GM12878 (cell line): Measurements from ENCODE around the gene ZNF451. TPM values are rescaled to one million over a fixed set of nuclear protein-coding genes. Genes with fewer than 3 reads are reported as not detected.

Experiments
- ATAC-seq: fragments of 200-7000 bp; cut with Tn5 transposase; 3 replicates; pipeline ENCODE4 v1.9.1; 2020; ENCODE audit warnings: mild to moderate bottlenecking, moderate library complexity
- BruUV-seq: library from RNA; stranded (reverse); fragments of 400-500 nt; replicated peaks from 2 replicates; lab custom pipeline; 2021; lab: Mats Ljungman, UMichigan
- CTCF ChIA-PET: fragments of 300-600 bp; sonication (Branson Sonifier 250); formaldehyde crosslinking; extraction: SDS; loops from one replicate; lab custom pipeline; 2021; ENCODE audit warnings: inconsistent platforms; lab: Yijun Ruan, JAX
- POLR2A ChIA-PET: fragments of 350-600 bp; formaldehyde crosslinking; extraction: SDS; loops from one replicate; lab custom pipeline; 2021; ENCODE audit warnings: inconsistent platforms; lab: Charles Lee
- RAD21 ChIA-PET: fragments of 300-600 bp; sonication (Branson Sonifier 250); formaldehyde crosslinking; loops from one replicate; lab custom pipeline; 2023; ENCODE audit warnings: antibody characterized with exemption; ENCODE audit not compliant: unreplicated experiment; lab: Charles Lee
- SMC1A ChIA-PET: fragments of 300-600 bp; sonication (Branson Sonifier 250); formaldehyde crosslinking; loops from one replicate; lab custom pipeline; 2023; ENCODE audit not compliant: unreplicated experiment, uncharacterized antibody; lab: Charles Lee
- DNase-seq: peaks from one replicate; pipeline ENCODE4 v3.0.0-alpha.2; 2011; ENCODE audit warnings: low read depth, low spot score
- FAIRE-seq: peaks from 3 replicates; lab custom pipeline; 2011; peaks lifted over from hg19 to GRCh38; lab: Jason Lieb, UNC
- H2AFZ ChIP-seq: 2 replicates; pipeline ENCODE4 v1.6.0; 2011; ENCODE audit warnings: low read depth, low read length, control low read depth; ENCODE audit not compliant: control insufficient read depth
- H3K27ac ChIP-seq: 2 replicates; pipeline ENCODE4 v1.5.1; 2011; ENCODE audit warnings: control low read depth; ENCODE audit not compliant: control insufficient read depth, insufficient read depth
- H3K27me3 ChIP-seq, 2 experiments: replicated peaks in 1 of 2; 2 replicates each; pipeline versions ENCODE4 v1.6.0 to v1.6.1; 2011; ENCODE audit warnings: low read length in 1 of 2; ENCODE audit not compliant: control insufficient read depth in 2 of 2, insufficient read depth in 2 of 2
- H3K36me3 ChIP-seq, 2 experiments: 2 replicates each; pipeline ENCODE4 v1.5.1; 2011; ENCODE audit warnings: low read length in 1 of 2; ENCODE audit not compliant: control insufficient read depth in 2 of 2, insufficient read depth in 2 of 2
- H3K4me1 ChIP-seq: 2 replicates; pipeline ENCODE4 v1.6.1; 2011; ENCODE audit warnings: mild to moderate bottlenecking, low read length, moderate library complexity, mixed read lengths; ENCODE audit not compliant: control insufficient read depth, insufficient read depth
- H3K4me2 ChIP-seq: 2 replicates; pipeline ENCODE4 v1.6.0; 2011; ENCODE audit warnings: control low read depth; ENCODE audit not compliant: control insufficient read depth, insufficient read depth
- H3K4me3 ChIP-seq: fragments of 200-600 bp; sonication (generic); 2 replicates; pipeline ENCODE4 v1.5.1; 2016
- H3K79me2 ChIP-seq: 2 replicates; pipeline ENCODE4 v1.6.0; 2011; ENCODE audit warnings: low read length; ENCODE audit not compliant: control insufficient read depth, insufficient read depth
- H3K9ac ChIP-seq: 2 replicates; pipeline ENCODE4 v1.8.0; 2011; ENCODE audit warnings: low read length, control low read depth, mixed read lengths; ENCODE audit not compliant: control insufficient read depth, insufficient read depth
- H3K9me3 ChIP-seq: replicated peaks from 3 replicates; pipeline ENCODE4 v1.5.1; 2011; ENCODE audit warnings: mild to moderate bottlenecking, low read length; ENCODE audit not compliant: control insufficient read depth, insufficient read depth
- H4K20me1 ChIP-seq: 2 replicates; pipeline ENCODE4 v1.6.0; 2011; ENCODE audit not compliant: control insufficient read depth, insufficient read depth
- FOXM1 ChIP-seq: IDR thresholded peaks from 2 replicates; pipeline ENCODE4 v1.6.1; 2012; ENCODE audit warnings: low read depth, mild to moderate bottlenecking, inconsistent platforms, low read length, moderate library complexity
- GABPA ChIP-seq: IDR thresholded peaks from 2 replicates; pipeline ENCODE4 v1.6.1; 2014; ENCODE audit warnings: antibody characterized with exemption, low read depth, mild to moderate bottlenecking, inconsistent platforms
- IKZF1 ChIP-seq: fragments of 450-650 bp; conservative IDR thresholded peaks from 2 replicates; pipeline ENCODE4 v1.6.1; 2017; ENCODE audit warnings: antibody characterized with exemption, mild to moderate bottlenecking
- ZNF24 ChIP-seq: fragments of 450-650 bp; IDR thresholded peaks from 2 replicates; pipeline ENCODE4 v1.6.1; 2017; ENCODE audit warnings: antibody characterized with exemption, mild to moderate bottlenecking
- WGBS: methylation state at CpG from one replicate; pipeline ENCODE4 v1.1.6; 2016; ENCODE audit warnings: low lambda C conversion rate; ENCODE audit not compliant: insufficient replicate concordance, insufficient coverage; ENCODE audit errors: missing lambda C conversion rate; 5-methylcytosine and 5-hydroxymethylcytosine counted together
- in situ Hi-C: fragments of 300-500 bp; cut with MboI; formaldehyde crosslinking; loops from 9 replicates; pipeline ENCODE4 v1.14.3; 2018; ENCODE audit warnings: mixed read lengths
- intact Hi-C: fragments of 100-400 bp; cut with micrococcal nuclease; formaldehyde crosslinking; loops from one replicate; pipeline ENCODE4 v1.14.2; 2022; ENCODE audit not compliant: unreplicated experiment
- polyA plus RNA-seq, 11 experiments: library from polyadenylated mRNA; depleted of rRNA in 4 of 11; unstranded in 6 of 11; stranded (reverse) in 5 of 11; fragments of >200 nt; fragmentation: Nextera tagmentation in 4 of 11; fragmentation: Illumina TruSeq in 1 of 11; extraction: Ambion mirVana in 4 of 11; extraction: Trizol in 1 of 11; gene quantifications; 1 replicate in 1 of 11; 2 replicates in 10 of 11; pipeline versions ENCODE4 v1.2.1 to v1.2.3, GENCODE V29; 2011 to 2016; ENCODE audit warnings: inconsistent platforms in 2 of 11, missing spikeins in 2 of 11, low read depth in 1 of 11
- total RNA-seq, 4 experiments: library from RNA; depleted of rRNA in 3 of 4; stranded (reverse); fragments of >200 nt in 3 of 4; fragmentation: Illumina TruSeq in 1 of 4; extraction: Trizol in 1 of 4; gene quantifications; 2 replicates each; pipeline versions ENCODE4 v1.2.1 to v1.2.3, GENCODE V29; 2013 to 2021

Gene ZNF451
- total and polyA plus RNA-seq, 10 of the 15 experiments (the other 5 are each of a cell fraction or from before 2014, with no cell fraction given) = 6.5 to 44.4 (median 23.8) TPM

- TF ChIP-seq FOXM1 = 0 out of 2 replicates have a peak, but pooled peaks have one; percentile 53
These were observed 83.3 kb downstream of the ZNF451 start (continued) for GRCh38 chr6:57173056-57173885.

GRCh38 chr6:57173886-57174510 lies 84.0 kb downstream of the ZNF451 start:
- H3K4me3 ChIP-seq = peak overlapping the region; percentile 84
- ChIA-PET CTCF (interaction anchor here (1.0 kb wide), 1 partner anchor 143 kb away, joined by 3 read pairs; the partner anchor contains the start of gene PRIM2), RAD21 (interaction anchor here (1.3 kb wide), 1 partner anchor 270 kb away, joined by 3 read pairs; no protein-coding TSS in a partner anchor), POLR2A (interaction anchor here (1.3 kb wide), 1 partner anchor 9 kb away, joined by 4 read pairs; no protein-coding TSS in a partner anchor), SMC1A (no interaction called here)
- FAIRE-seq = no peak
- peak; percentile 49; the same call in 1 of the 2 replicates for TF ChIP-seq ZNF24
- TF ChIP-seq IKZF1 = 0 out of 2 replicates have a peak, but pooled peaks have one; percentile 24
- no peak for TF ChIP-seq GABPA
- peaks cover 0 to 5% of the 10 kb centered on the region in 2 experiments; a peak in 3 of 4 replicates for H3K36me3 ChIP-seq
- peak overlapping the region; percentile 86 for H3K27ac ChIP-seq
- no peaks in the 10 kb centered on the region for H3K9me3 ChIP-seq
- peak overlapping the region; percentile 79 for H2AFZ ChIP-seq
- intact Hi-C loops (loop anchor here (2.0 to 5.0 kb wide), 6 partner anchors 49 to 272 kb away; partner anchors contain the start of genes BEND6, PRIM2, RAB23 and ZNF451), in situ Hi-C loops (loop anchor here (10.0 kb wide), 1 partner anchor 141 kb away; the partner anchor contains the start of gene PRIM2)
- 44% methylated on average over 5 of the region's 5 CpGs for WGBS
- no peaks in the 10 kb centered on the region for H3K27me3 ChIP-seq
- H3K9ac ChIP-seq = peak overlapping the region; percentile 73
- peaks cover 67% of the 10 kb centered on the region for H3K79me2 ChIP-seq
- H4K20me1 ChIP-seq = no peaks in the 10 kb centered on the region
- ATAC-seq = no peak
- H3K4me2 ChIP-seq = peak overlapping the region; percentile 93
- no peaks in the 10 kb centered on the region for H3K4me1 ChIP-seq
- no peak for DNase-seq
- BruUV-seq = TSS peak; percentile 45
